GM12875 (cell line): ENCODE data around the gene MGARP.
A peak's percentile ranks its signal among the peaks of the same experiment; 100 is the strongest.
"Not testable (repeated sequence)": the region's sequence is repeated elsewhere in the genome, so short reads cannot be mapped to it uniquely, and the experiment has no call there.

ENCODE experiments used
- H3K4me3 ChIP-seq: one replicate; pipeline ENCODE4 v1.5.1; 2011; ENCODE audit warnings: low read depth, low read length, control low read depth
- TF ChIP-seq, protein P1 (sequence below): IDR thresholded peaks from 2 replicates; pipeline ENCODE4 v1.5.1; 2011; ENCODE audit warnings: low read depth, mild to moderate bottlenecking, control low read depth, inconsistent platforms, low read length, moderate library complexity, borderline replicate concordance; ENCODE audit not compliant: insufficient read depth

MGARP gene

DNA sequence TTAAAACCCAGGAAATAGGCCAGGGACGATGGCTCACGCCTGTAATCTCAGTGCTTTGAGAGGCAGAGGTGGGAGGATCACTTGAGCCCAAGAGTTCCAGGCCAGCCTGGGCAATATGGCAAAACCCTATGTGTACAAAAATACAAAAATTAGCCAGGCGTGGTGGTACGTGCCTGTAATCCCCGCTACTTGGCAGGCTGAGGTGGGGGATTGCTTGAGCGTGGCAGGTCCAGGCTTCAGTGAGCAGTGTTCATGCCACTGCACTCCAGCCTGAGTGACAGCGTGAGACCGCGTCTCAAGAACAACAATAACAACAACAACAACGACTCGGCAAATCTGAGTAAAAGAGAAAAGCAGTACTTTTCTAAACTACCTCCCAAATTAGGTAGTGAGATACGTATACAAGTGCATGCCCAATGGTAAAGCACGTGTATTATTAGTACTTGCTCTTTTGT is 35.2 kb upstream of the MGARP start:
- TF ChIP-seq, protein P1, sequence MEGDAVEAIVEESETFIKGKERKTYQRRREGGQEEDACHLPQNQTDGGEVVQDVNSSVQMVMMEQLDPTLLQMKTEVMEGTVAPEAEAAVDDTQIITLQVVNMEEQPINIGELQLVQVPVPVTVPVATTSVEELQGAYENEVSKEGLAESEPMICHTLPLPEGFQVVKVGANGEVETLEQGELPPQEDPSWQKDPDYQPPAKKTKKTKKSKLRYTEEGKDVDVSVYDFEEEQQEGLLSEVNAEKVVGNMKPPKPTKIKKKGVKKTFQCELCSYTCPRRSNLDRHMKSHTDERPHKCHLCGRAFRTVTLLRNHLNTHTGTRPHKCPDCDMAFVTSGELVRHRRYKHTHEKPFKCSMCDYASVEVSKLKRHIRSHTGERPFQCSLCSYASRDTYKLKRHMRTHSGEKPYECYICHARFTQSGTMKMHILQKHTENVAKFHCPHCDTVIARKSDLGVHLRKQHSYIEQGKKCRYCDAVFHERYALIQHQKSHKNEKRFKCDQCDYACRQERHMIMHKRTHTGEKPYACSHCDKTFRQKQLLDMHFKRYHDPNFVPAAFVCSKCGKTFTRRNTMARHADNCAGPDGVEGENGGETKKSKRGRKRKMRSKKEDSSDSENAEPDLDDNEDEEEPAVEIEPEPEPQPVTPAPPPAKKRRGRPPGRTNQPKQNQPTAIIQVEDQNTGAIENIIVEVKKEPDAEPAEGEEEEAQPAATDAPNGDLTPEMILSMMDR = no peak
- no peak overlapping the region for H3K4me3 ChIP-seq

DNA sequence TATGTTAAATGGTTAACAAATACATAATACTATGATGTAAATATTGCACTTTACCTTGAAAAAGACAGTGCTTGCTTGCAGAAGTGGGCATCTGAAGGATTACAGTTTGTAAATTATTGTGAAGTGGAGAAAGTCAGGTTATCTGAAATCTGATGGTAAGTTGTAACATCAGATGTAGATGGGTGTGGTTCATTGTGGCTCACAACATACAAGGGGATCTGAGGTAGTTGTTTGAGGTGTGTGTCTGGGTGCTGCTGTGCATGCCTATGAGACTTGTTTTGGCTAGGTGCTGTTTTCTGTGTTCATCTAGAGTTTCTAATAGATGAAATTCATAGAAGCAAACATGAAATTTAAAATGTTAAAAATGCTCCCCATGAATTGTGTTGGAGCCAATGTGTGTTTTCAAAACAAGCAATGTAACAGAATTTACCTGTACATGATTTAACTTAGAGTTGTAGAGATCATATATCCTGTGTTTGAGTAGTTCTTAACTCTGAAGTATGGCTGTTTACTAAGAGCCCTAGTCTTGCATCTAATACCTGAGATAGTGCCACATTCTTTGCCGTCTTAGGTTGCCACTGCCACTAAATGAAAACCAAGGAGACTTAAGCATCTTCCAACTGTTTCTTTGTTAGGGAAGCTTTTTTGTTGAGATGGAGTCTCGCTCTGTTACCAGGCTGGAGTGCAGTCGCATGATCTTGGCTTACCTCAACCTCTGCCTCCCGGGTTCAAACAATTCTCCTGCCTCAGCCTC is 34.2 kb upstream of the MGARP start:
- H3K4me3 ChIP-seq = no peak overlapping the region
- TF ChIP-seq, protein P1 = no peak

DNA sequence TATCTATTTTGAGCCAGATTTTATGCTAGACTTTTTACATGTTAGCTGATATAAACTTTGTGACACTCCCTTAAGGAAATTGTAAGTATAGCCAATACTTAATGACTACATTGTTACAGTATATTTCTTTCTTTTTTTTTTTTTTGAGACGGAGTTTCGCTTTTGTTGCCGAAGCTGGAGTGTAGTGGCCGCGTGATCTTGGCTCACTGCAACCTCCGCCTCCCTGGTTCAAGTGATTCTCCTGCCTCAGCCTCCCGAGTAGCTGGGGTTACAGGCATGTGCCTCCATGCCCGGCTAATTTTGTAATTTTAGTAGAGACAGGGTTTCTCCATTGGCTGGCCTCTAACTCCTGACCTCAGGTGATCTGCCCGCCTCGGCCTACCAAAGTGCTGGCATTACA is 33.4 kb upstream of the MGARP start:
- H3K4me3 ChIP-seq = not testable (repeated sequence)

DNA sequence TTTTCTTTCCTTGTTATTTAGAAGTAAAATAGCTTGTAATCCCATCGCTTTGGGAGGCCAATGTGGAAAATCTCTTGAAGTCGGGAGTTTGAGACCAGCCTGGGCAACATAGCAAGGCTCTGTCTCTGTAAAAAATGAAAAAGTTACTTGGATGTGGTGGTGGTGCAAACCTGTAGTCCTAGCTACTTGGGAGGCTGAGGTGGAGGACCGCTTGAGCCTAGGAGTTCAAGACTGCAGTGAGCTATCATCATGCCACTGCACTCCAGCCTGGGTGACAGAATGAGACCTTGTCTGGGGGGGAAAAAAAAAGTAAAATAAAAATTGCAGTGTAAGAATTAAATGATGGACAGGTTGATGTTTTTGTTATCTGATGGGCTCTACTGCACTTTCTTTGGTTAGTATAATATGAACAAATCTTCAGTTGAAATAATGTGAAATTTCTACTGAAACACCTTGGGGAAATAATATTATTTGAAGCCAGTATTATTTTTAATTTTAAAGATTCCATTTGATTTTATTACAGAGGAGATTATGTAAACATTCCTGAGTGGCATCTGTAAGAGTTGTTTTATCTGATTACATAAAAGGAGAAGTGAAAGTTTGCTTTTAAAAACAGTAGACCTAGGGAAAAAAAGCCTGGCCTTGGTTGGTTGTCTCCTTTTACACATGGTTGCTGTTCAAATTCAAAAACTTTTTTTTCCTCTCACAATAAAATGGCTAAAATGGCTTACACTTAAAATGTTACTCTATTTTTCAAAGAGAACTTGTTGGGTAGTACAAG is 32.7 kb upstream of the MGARP start:
- H3K4me3 ChIP-seq = no peak overlapping the region
- TF ChIP-seq, protein P1 = no peak

DNA sequence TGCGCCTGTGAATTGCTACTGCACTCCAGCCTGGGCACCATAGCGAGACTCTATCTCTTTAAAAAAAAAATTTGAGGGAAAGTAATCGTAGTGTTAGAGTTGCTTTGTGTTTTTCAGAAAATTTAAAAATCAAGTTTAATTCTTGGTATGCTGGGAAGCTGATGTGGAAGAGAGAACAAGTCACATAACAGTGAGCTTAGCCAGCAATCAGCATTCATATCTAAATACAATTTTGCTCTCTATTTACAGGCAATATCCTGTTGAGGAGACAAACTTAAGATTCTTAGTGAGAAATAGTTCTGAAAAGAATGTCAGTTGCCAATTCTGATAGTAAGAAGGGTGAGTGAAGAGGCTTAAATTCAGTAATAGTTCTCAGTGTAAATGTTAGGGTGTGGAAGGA is 31.9 kb upstream of the MGARP start:
- TF ChIP-seq, protein P1 = no peak
- H3K4me3 ChIP-seq = no peak overlapping the region

DNA sequence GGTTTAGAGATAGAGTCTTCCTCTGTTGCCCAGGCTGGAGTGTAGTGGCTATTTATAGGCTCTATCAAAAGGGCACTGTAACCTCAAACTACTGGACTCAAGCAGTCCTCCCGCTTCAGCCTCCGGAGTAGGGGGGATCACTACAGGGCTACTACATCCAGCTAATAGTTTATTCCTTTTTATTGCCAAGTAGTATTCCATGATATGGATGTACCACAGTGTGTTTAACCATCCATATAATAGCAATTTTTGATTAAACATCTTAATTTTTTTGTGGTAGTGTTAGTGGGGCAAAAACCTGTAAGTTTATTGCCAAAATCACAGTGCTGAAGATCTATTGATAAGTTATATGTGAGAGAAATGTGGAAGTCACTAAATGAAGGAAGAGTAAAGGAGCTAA is 24.9 kb upstream of the MGARP start:
- TF ChIP-seq, protein P1 = no peak
- no peak overlapping the region for H3K4me3 ChIP-seq

DNA sequence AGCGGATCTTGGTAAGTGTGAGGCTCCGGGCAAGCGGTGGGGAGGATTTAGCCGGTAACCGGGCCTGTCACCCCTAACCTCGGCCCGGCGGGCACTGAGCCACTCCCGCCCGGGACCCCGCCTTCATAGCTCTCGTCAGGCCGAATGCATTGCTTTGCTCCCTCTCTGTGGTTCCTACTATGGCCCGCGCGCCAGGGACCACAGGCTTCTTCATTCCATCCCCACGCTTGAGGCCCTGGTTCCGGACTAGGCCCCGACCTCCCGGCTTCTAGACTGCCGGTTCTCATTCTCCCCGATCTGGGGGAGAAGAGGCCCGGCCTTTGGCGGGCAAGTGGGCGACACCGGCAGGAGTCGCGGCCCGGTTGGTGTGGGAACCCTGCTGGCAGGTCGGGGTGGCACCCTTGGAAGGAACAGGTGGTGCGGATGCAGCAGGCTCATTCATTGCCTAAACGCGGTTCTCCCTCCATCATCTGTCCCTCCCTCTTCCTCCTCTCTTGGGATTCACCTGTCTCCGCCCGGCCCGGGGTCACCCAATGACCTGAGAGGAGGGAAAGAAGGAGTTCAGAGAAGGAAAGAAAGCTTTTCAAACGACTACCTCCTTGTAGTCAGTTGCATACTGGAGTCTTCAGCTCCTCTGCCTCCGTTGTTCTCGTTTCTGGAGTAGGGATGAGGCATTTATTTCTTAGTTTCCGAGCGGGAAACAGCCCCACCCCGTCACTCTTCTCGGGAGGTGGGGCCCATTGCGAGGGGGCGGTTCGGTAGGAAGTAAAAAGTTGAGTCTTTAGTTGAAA is 22.0 kb upstream of the MGARP start, which contains the start of gene NDUFC1:
TSS of gene NDUFC1 (minus strand) at position 657 of the 791 bp plus-strand sequence. CDS start 6,679 bp downstream, outside the sequence.
- TF ChIP-seq, protein P1 = peak; percentile 39
- H3K4me3 ChIP-seq = peak within 1 kb of the TSS; percentile 73
